Sigmoid colon (tissue), 7 donors: ENCODE data around the gene ENPP7. TPM values are rescaled to one million over a fixed set of nuclear protein-coding genes. Genes with fewer than 3 reads are reported as not detected.

ENCODE experiments used
- DNase-seq: peaks from one replicate; pipeline ENCODE4 v3.0.0-alpha.2; 2019
- H3K27ac ChIP-seq, 4 donors: fragments of 200-600 bp; sonication (generic); one replicate each; pipeline ENCODE4 v1.5.1; 2016 to 2019; ENCODE audit warnings: mild to moderate bottlenecking in 1 of 4
- H3K27me3 ChIP-seq, 3 donors: fragments of 200-600 bp; sonication (generic); one replicate each; pipeline ENCODE4 v1.5.1; 2019; ENCODE audit warnings: mild to moderate bottlenecking in 1 of 3
- H3K36me3 ChIP-seq, 4 donors: fragments of 200-600 bp; sonication (generic); one replicate each; pipeline ENCODE4 v1.5.1; 2016 to 2019
- H3K4me1 ChIP-seq, 4 donors: fragments of 200-600 bp; sonication (generic); one replicate each; pipeline ENCODE4 v1.5.1; 2017 to 2019
- H3K4me3 ChIP-seq, 4 donors: fragments of 200-600 bp; sonication (generic); one replicate each; pipeline ENCODE4 v1.5.1; 2017 to 2019; ENCODE audit warnings: mild to moderate bottlenecking in 2 of 4, moderate library complexity in 1 of 4
- H3K9me3 ChIP-seq, 4 donors: fragments of 200-600 bp in 3 of 4; sonication (generic) in 3 of 4; one replicate each; pipeline versions ENCODE4 v1.5.1 to v1.6.1; 2013 to 2019
- CTCF ChIP-seq, 4 experiments: fragments of 450-650 bp in 3 of 4; fragments of 200-600 bp in 1 of 4; IDR thresholded peaks; one replicate each; pipeline ENCODE4 v1.5.1; 2016 to 2019; ENCODE audit warnings: antibody characterized with exemption in 4 of 4, mild to moderate bottlenecking in 3 of 4, moderate library complexity in 2 of 4
- EP300 ChIP-seq, 4 donors: sonication (generic); formaldehyde crosslinking; IDR thresholded peaks; one replicate each; pipeline ENCODE4 v1.6.1; 2017; ENCODE audit warnings: antibody characterized with exemption in 4 of 4
- POLR2A ChIP-seq, 2 donors: fragments of 450-650 bp; IDR thresholded peaks; one replicate each; pipeline ENCODE4 v1.6.1; 2016; ENCODE audit warnings: antibody characterized with exemption in 2 of 2, mild to moderate bottlenecking in 2 of 2, moderate library complexity in 2 of 2
- POLR2AphosphoS5 ChIP-seq, 4 donors: sonication (generic); formaldehyde crosslinking; IDR thresholded peaks; one replicate each; pipeline ENCODE4 v1.6.1; 2017; ENCODE audit warnings: antibody characterized with exemption in 4 of 4
- whole genome bisulfite sequencing, 2 donors: extraction: QIAGEN DNeasy Blood & Tissue Kit; methylation state at CpG; one replicate each; pipeline ENCODE4 v1.1.7; 2013; 5-methylcytosine and 5-hydroxymethylcytosine counted together
- intact Hi-C: fragments of 100-400 bp; cut with DNase I; formaldehyde crosslinking; loops from one replicate; pipeline ENCODE4 v1.15.1; 2023
- polyA plus RNA-seq, 3 donors: library from polyadenylated mRNA; stranded (reverse); fragments of 200-250 nt; gene quantifications; one replicate each; pipeline ENCODE4 v1.2.3, GENCODE V29; 2013
- total RNA-seq, 4 donors: library from RNA; depleted of rRNA; stranded (reverse); fragments of >200 nt; gene quantifications; one replicate each; pipeline ENCODE4 v1.1.0, GENCODE V29; 2016
- donor health status: healthy with polysubstance abuse.
- donor health status: Bipolar disorder and iron deficiency.
- donor health status: healthy.

ENPP7 gene
- total and polyA plus RNA-seq, 7 donors, result not detected

DNA sequence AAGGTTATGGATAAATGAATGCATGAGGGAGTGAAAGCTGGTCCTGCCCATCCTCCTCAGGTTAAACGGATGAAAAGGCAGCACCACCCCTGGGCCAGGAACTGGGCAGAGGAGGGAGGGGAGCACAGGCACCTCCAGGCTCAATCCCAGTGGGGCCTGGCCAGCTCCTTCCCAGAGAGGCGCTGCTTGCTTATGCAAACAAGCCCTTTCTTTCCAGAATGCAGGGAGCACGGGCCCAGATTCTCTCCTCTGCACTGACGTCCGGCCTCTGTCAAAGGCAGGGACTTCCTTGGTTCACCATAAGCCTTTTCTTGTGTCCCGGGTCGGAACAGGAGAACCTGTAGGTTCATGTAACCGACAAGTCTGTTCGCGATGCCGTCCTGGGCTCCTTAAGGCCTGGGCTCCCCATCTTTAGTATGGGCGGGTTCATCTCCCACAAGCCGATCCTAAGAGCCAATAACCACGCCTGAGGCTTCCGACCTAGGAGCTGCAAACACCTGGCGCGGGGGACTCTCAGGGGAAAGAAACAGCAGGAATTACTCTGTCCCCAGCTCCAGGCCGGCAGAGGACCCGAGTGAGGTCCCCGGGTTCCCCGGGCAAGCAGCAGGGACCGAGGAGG lies 16.3 kb downstream of the ENPP7 start:
- 28 to 36% methylated on average over 22 of the region's 22 CpGs for WGBS, 2 donors
- H3K9me3 ChIP-seq, result no peaks in the 10 kb centered on the region
- H3K27ac ChIP-seq, result no peak overlapping the region
- no peak for TF ChIP-seq POLR2AphosphoS5 (IDR thresholded peaks at IDR 0.05)
- no peak for TF ChIP-seq POLR2A (IDR thresholded peaks at IDR 0.05)
- TF ChIP-seq CTCF (IDR thresholded peaks at IDR 0.05), result no peak
- no peak for TF ChIP-seq EP300 (IDR thresholded peaks at IDR 0.05)
- no peaks in the 10 kb centered on the region for H3K36me3 ChIP-seq
- DNase-seq, result no peak
- H3K27me3 ChIP-seq, result peaks cover 27 to 84% (median 69%) of the 10 kb centered on the region in 3 donors
- no peak overlapping the region for H3K4me3 ChIP-seq
- peaks cover 0 to 17% (median 14%) of the 10 kb centered on the region in 4 donors for H3K4me1 ChIP-seq
- intact Hi-C loops, result no loop called here

- Histone ChIP-seq H3K4me1 (peaks cover 0 to 13% (median 11%) of the 10 kb centered on the region in 4 donors), H3K27me3 (peaks cover 27 to 84% (median 65%) of the 10 kb centered on the region in 3 donors), H3K36me3 (no peaks in the 10 kb centered on the region), H3K27ac (no peak overlapping the region), H3K4me3 (no peak overlapping the region), H3K9me3 (no peaks in the 10 kb centered on the region)
- DNase-seq, result no peak
- TF ChIP-seq POLR2AphosphoS5 (IDR thresholded peaks at IDR 0.05), result no peak
- TF ChIP-seq CTCF (IDR thresholded peaks at IDR 0.05), result no peak
- TF ChIP-seq POLR2A (IDR thresholded peaks at IDR 0.05), result no peak
- no peak for TF ChIP-seq EP300 (IDR thresholded peaks at IDR 0.05)
- intact Hi-C loops, result no loop called here
- WGBS, 2 donors, result 4 to 7% methylated on average over 74 of the region's 74 CpGs
Measured at GRCh38 chr17:79747508-79748294, 17.0 kb downstream of the ENPP7 start.

GRCh38 chr17:79748295-79749099 lies 17.8 kb downstream of the ENPP7 start:
- no peak for DNase-seq
- no peak overlapping the region for H3K27ac ChIP-seq
- peaks cover 0 to 13% (median 11%) of the 10 kb centered on the region in 4 donors for H3K4me1 ChIP-seq
- H3K36me3 ChIP-seq, result no peaks in the 10 kb centered on the region
- peaks cover 27 to 86% (median 60%) of the 10 kb centered on the region in 3 donors for H3K27me3 ChIP-seq
- H3K9me3 ChIP-seq, result no peaks in the 10 kb centered on the region
- WGBS, 2 donors, result 7 to 8% methylated on average over 55 of the region's 55 CpGs
- intact Hi-C loops, result no loop called here
- H3K4me3 ChIP-seq, result no peak overlapping the region
- TF ChIP-seq CTCF (IDR thresholded peaks at IDR 0.05) (no peak), EP300 (IDR thresholded peaks at IDR 0.05) (no peak), POLR2A (IDR thresholded peaks at IDR 0.05) (no peak), POLR2AphosphoS5 (IDR thresholded peaks at IDR 0.05) (no peak)

GRCh38 chr17:79749156-79749815 lies 18.5 kb downstream of the ENPP7 start:
- 45 to 56% methylated on average over 3 of the region's 3 CpGs for WGBS, 2 donors
- DNase-seq, result no peak
- intact Hi-C loops, result no loop called here
- Histone ChIP-seq H3K27ac (no peak overlapping the region), H3K27me3 (peaks cover 27 to 92% (median 60%) of the 10 kb centered on the region in 3 donors), H3K36me3 (no peaks in the 10 kb centered on the region), H3K4me3 (no peak overlapping the region), H3K4me1 (peaks cover 0 to 13% (median 11%) of the 10 kb centered on the region in 4 donors), H3K9me3 (no peaks in the 10 kb centered on the region)
- TF ChIP-seq EP300 (IDR thresholded peaks at IDR 0.05) (no peak), CTCF (IDR thresholded peaks at IDR 0.05) (no peak), POLR2AphosphoS5 (IDR thresholded peaks at IDR 0.05) (no peak), POLR2A (IDR thresholded peaks at IDR 0.05) (no peak)
